ENCODE results near the gene TLNRD1.

The TLNRD1 gene

GRCh38 chr15:81021321-81021720, 20.6 kb downstream of the TLNRD1 start:
- Histone ChIP-seq H3K27me3 (ENCODE audit: control insufficient read depth, insufficient read depth, low read length) (no peaks in the 10 kb centered on the region), H3K4me1 (ENCODE audit: control insufficient read depth, low read depth, low read length) (peaks cover 11% of the 10 kb centered on the region), H3K9me3 (ENCODE audit: control insufficient read depth, low read depth, low read length) (no peaks in the 10 kb centered on the region), H3K9ac (ENCODE audit: low read length) (no peak overlapping the region), H3K36me3 (ENCODE audit: control insufficient read depth, low read depth, low read length) (no peaks in the 10 kb centered on the region), H3K27ac (ENCODE audit: low read length) (no peak overlapping the region), H3K4me3 (ENCODE audit: low read length) (no peak overlapping the region)

GRCh38 chr15:81023483-81024264, 23.0 kb downstream of the TLNRD1 start:
- Histone ChIP-seq H3K36me3 (ENCODE audit: control insufficient read depth, low read depth, low read length) (no peaks in the 10 kb centered on the region), H3K27ac (ENCODE audit: low read length) (no peak overlapping the region), H3K4me1 (ENCODE audit: control insufficient read depth, low read depth, low read length) (peaks cover 11% of the 10 kb centered on the region), H3K9me3 (ENCODE audit: control insufficient read depth, low read depth, low read length) (no peaks in the 10 kb centered on the region), H3K27me3 (ENCODE audit: control insufficient read depth, insufficient read depth, low read length) (no peaks in the 10 kb centered on the region), H3K9ac (ENCODE audit: low read length) (no peak overlapping the region), H3K4me3 (ENCODE audit: low read length) (no peak overlapping the region)

GRCh38 chr15:81024265-81024872, 23.6 kb downstream of the TLNRD1 start:
- no peak overlapping the region for H3K9ac ChIP-seq (ENCODE audit: low read length)
- no peak overlapping the region for H3K27ac ChIP-seq (ENCODE audit: low read length)
- H3K4me3 ChIP-seq (ENCODE audit: low read length) = no peak overlapping the region

GRCh38 chr15:81024936-81025335, 24.2 kb downstream of the TLNRD1 start:
- Histone ChIP-seq H3K4me3 (ENCODE audit: low read length) (no peak overlapping the region), H3K4me1 (ENCODE audit: control insufficient read depth, low read depth, low read length) (peaks cover 11% of the 10 kb centered on the region), H3K9me3 (ENCODE audit: control insufficient read depth, low read depth, low read length) (no peaks in the 10 kb centered on the region), H3K27ac (ENCODE audit: low read length) (no peak overlapping the region), H3K27me3 (ENCODE audit: control insufficient read depth, insufficient read depth, low read length) (no peaks in the 10 kb centered on the region), H3K36me3 (ENCODE audit: control insufficient read depth, low read depth, low read length) (no peaks in the 10 kb centered on the region), H3K9ac (ENCODE audit: low read length) (no peak overlapping the region)

More at GRCh38 chr15:81024265-81024872, 23.6 kb downstream of the TLNRD1 start:
- peaks cover 11% of the 10 kb centered on the region for H3K4me1 ChIP-seq (ENCODE audit: control insufficient read depth, low read depth, low read length)
- no peaks in the 10 kb centered on the region for H3K27me3 ChIP-seq (ENCODE audit: control insufficient read depth, insufficient read depth, low read length)
- H3K9me3 ChIP-seq (ENCODE audit: control insufficient read depth, low read depth, low read length) = no peaks in the 10 kb centered on the region
- no peaks in the 10 kb centered on the region for H3K36me3 ChIP-seq (ENCODE audit: control insufficient read depth, low read depth, low read length)

- Histone ChIP-seq H3K4me1 (ENCODE audit: control insufficient read depth, low read depth, low read length) (peaks cover 11% of the 10 kb centered on the region), H3K9me3 (ENCODE audit: control insufficient read depth, low read depth, low read length) (no peaks in the 10 kb centered on the region), H3K9ac (ENCODE audit: low read length) (no peak overlapping the region), H3K36me3 (ENCODE audit: control insufficient read depth, low read depth, low read length) (no peaks in the 10 kb centered on the region), H3K27me3 (ENCODE audit: control insufficient read depth, insufficient read depth, low read length) (no peaks in the 10 kb centered on the region), H3K27ac (ENCODE audit: low read length) (no peak overlapping the region), H3K4me3 (ENCODE audit: low read length) (no peak overlapping the region)
These were observed 25.1 kb downstream of the TLNRD1 start for GRCh38 chr15:81025721-81026370.

GRCh38 chr15:81026836-81027599, 26.3 kb downstream of the TLNRD1 start:
- peaks cover 11% of the 10 kb centered on the region for H3K4me1 ChIP-seq (ENCODE audit: control insufficient read depth, low read depth, low read length)
- H3K27ac ChIP-seq (ENCODE audit: low read length) = no peak overlapping the region
- H3K9me3 ChIP-seq (ENCODE audit: control insufficient read depth, low read depth, low read length) = no peaks in the 10 kb centered on the region
- no peak overlapping the region for H3K9ac ChIP-seq (ENCODE audit: low read length)
- no peaks in the 10 kb centered on the region for H3K36me3 ChIP-seq (ENCODE audit: control insufficient read depth, low read depth, low read length)
- H3K27me3 ChIP-seq (ENCODE audit: control insufficient read depth, insufficient read depth, low read length) = no peaks in the 10 kb centered on the region
- no peak overlapping the region for H3K4me3 ChIP-seq (ENCODE audit: low read length)

- no peaks in the 10 kb centered on the region for H3K4me1 ChIP-seq (ENCODE audit: control insufficient read depth, low read depth, low read length)
- H3K27ac ChIP-seq (ENCODE audit: low read length) = no peak overlapping the region
- H3K9ac ChIP-seq (ENCODE audit: low read length) = no peak overlapping the region
These were observed 28.9 kb downstream of the TLNRD1 start for GRCh38 chr15:81029414-81030300.

GRCh38 chr15:81030301-81030750, 29.6 kb downstream of the TLNRD1 start:
- Histone ChIP-seq H3K27ac (ENCODE audit: low read length) (no peak overlapping the region), H3K27me3 (ENCODE audit: control insufficient read depth, insufficient read depth, low read length) (no peaks in the 10 kb centered on the region), H3K4me1 (ENCODE audit: control insufficient read depth, low read depth, low read length) (no peaks in the 10 kb centered on the region), H3K9me3 (ENCODE audit: control insufficient read depth, low read depth, low read length) (no peaks in the 10 kb centered on the region), H3K4me3 (ENCODE audit: low read length) (no peak overlapping the region), H3K9ac (ENCODE audit: low read length) (no peak overlapping the region), H3K36me3 (ENCODE audit: control insufficient read depth, low read depth, low read length) (no peaks in the 10 kb centered on the region)

More at GRCh38 chr15:81029414-81030300, 28.9 kb downstream of the TLNRD1 start:
- no peak overlapping the region for H3K4me3 ChIP-seq (ENCODE audit: low read length)
- no peaks in the 10 kb centered on the region for H3K9me3 ChIP-seq (ENCODE audit: control insufficient read depth, low read depth, low read length)
- no peaks in the 10 kb centered on the region for H3K36me3 ChIP-seq (ENCODE audit: control insufficient read depth, low read depth, low read length)
- no peaks in the 10 kb centered on the region for H3K27me3 ChIP-seq (ENCODE audit: control insufficient read depth, insufficient read depth, low read length)

- no peak overlapping the region for H3K27ac ChIP-seq (ENCODE audit: low read length)
- no peaks in the 10 kb centered on the region for H3K36me3 ChIP-seq (ENCODE audit: control insufficient read depth, low read depth, low read length)
- H3K9me3 ChIP-seq (ENCODE audit: control insufficient read depth, low read depth, low read length) = no peaks in the 10 kb centered on the region
- H3K27me3 ChIP-seq (ENCODE audit: control insufficient read depth, insufficient read depth, low read length) = no peaks in the 10 kb centered on the region
- no peaks in the 10 kb centered on the region for H3K4me1 ChIP-seq (ENCODE audit: control insufficient read depth, low read depth, low read length)
- no peak overlapping the region for H3K4me3 ChIP-seq (ENCODE audit: low read length)
- H3K9ac ChIP-seq (ENCODE audit: low read length) = no peak overlapping the region
These were observed 30.5 kb downstream of the TLNRD1 start for GRCh38 chr15:81031203-81031602.

GRCh38 chr15:81032355-81032754, 31.6 kb downstream of the TLNRD1 start:
- Histone ChIP-seq H3K27ac (ENCODE audit: low read length) (no peak overlapping the region), H3K36me3 (ENCODE audit: control insufficient read depth, low read depth, low read length) (no peaks in the 10 kb centered on the region), H3K27me3 (ENCODE audit: control insufficient read depth, insufficient read depth, low read length) (no peaks in the 10 kb centered on the region), H3K9ac (ENCODE audit: low read length) (no peak overlapping the region), H3K4me3 (ENCODE audit: low read length) (no peak overlapping the region), H3K9me3 (ENCODE audit: control insufficient read depth, low read depth, low read length) (no peaks in the 10 kb centered on the region), H3K4me1 (ENCODE audit: control insufficient read depth, low read depth, low read length) (no peaks in the 10 kb centered on the region)
